ENCODE data around the gene CDK15. TPM values are rescaled to one million over a fixed set of nuclear protein-coding genes. Genes with fewer than 3 reads are reported as not detected.

CDK15 gene
- total RNA-seq, 1 experiment from 2014 or later, result not detected

DNA sequence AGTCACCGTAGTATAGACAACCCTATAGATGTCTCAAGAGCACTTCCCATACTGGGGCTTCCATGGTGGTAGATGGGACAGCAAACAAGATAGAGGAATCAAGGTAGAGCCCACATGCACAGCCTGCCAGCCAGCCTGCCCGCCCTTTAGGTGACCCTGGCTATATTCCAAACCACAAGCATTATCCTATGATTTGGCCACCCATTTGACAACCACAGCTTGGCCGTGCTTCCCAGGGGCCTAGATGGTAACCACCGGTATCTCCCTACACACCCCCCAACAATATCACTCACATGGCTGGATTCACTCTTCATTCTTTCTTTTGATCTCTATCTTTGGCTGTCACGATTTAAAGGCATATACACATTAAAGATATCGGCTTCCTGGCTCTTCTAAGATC is 85.3 kb downstream of the CDK15 start (continued):
- TF ChIP-seq, protein P1, sequence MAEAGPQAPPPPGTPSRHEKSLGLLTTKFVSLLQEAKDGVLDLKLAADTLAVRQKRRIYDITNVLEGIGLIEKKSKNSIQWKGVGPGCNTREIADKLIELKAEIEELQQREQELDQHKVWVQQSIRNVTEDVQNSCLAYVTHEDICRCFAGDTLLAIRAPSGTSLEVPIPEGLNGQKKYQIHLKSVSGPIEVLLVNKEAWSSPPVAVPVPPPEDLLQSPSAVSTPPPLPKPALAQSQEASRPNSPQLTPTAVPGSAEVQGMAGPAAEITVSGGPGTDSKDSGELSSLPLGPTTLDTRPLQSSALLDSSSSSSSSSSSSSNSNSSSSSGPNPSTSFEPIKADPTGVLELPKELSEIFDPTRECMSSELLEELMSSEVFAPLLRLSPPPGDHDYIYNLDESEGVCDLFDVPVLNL (CRISPR knock-in tag; IDR thresholded peaks at IDR 0.05; ENCODE audit: borderline replicate concordance, low read depth), result no peak
- TF ChIP-seq OVOL2 (CRISPR knock-in tag; IDR thresholded peaks at IDR 0.05; ENCODE audit: borderline replicate concordance) (no peak), TEAD4 (CRISPR knock-in tag; IDR thresholded peaks at IDR 0.05) (no peak), ZNF263 (CRISPR knock-in tag; IDR thresholded peaks at IDR 0.05; ENCODE audit: low read depth) (no peak)
- TF ChIP-seq, protein P2, sequence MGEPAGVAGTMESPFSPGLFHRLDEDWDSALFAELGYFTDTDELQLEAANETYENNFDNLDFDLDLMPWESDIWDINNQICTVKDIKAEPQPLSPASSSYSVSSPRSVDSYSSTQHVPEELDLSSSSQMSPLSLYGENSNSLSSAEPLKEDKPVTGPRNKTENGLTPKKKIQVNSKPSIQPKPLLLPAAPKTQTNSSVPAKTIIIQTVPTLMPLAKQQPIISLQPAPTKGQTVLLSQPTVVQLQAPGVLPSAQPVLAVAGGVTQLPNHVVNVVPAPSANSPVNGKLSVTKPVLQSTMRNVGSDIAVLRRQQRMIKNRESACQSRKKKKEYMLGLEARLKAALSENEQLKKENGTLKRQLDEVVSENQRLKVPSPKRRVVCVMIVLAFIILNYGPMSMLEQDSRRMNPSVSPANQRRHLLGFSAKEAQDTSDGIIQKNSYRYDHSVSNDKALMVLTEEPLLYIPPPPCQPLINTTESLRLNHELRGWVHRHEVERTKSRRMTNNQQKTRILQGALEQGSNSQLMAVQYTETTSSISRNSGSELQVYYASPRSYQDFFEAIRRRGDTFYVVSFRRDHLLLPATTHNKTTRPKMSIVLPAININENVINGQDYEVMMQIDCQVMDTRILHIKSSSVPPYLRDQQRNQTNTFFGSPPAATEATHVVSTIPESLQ (CRISPR knock-in tag; IDR thresholded peaks at IDR 0.05), result no peak

GRCh38 chr2:201892516-201892915 is 86.2 kb downstream of the CDK15 start:
- Mint-ChIP-seq H3K4me3 (no peak overlapping the region), H3K4me1 (peaks cover 26% of the 10 kb centered on the region), H3K36me3 (no peaks in the 10 kb centered on the region), H3K27ac (no peak overlapping the region), H3K9me3 (no peaks in the 10 kb centered on the region), H3K27me3 (ENCODE audit: low read depth) (no peaks in the 10 kb centered on the region)
- ATAC-seq, result no peak
- CTCF ChIA-PET, result interaction anchor here (0.6 kb wide), 1 partner anchor 27 kb away, joined by 3 read pairs; no protein-coding TSS in a partner anchor
- DNase-seq (ENCODE audit: low spot score), result no peak
- TF ChIP-seq ZNF121 (CRISPR knock-in tag; IDR thresholded peaks at IDR 0.05), result no peak
- TF ChIP-seq, protein P3, sequence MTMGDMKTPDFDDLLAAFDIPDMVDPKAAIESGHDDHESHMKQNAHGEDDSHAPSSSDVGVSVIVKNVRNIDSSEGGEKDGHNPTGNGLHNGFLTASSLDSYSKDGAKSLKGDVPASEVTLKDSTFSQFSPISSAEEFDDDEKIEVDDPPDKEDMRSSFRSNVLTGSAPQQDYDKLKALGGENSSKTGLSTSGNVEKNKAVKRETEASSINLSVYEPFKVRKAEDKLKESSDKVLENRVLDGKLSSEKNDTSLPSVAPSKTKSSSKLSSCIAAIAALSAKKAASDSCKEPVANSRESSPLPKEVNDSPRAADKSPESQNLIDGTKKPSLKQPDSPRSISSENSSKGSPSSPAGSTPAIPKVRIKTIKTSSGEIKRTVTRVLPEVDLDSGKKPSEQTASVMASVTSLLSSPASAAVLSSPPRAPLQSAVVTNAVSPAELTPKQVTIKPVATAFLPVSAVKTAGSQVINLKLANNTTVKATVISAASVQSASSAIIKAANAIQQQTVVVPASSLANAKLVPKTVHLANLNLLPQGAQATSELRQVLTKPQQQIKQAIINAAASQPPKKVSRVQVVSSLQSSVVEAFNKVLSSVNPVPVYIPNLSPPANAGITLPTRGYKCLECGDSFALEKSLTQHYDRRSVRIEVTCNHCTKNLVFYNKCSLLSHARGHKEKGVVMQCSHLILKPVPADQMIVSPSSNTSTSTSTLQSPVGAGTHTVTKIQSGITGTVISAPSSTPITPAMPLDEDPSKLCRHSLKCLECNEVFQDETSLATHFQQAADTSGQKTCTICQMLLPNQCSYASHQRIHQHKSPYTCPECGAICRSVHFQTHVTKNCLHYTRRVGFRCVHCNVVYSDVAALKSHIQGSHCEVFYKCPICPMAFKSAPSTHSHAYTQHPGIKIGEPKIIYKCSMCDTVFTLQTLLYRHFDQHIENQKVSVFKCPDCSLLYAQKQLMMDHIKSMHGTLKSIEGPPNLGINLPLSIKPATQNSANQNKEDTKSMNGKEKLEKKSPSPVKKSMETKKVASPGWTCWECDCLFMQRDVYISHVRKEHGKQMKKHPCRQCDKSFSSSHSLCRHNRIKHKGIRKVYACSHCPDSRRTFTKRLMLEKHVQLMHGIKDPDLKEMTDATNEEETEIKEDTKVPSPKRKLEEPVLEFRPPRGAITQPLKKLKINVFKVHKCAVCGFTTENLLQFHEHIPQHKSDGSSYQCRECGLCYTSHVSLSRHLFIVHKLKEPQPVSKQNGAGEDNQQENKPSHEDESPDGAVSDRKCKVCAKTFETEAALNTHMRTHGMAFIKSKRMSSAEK (CRISPR knock-in tag; IDR thresholded peaks at IDR 0.05; ENCODE audit: borderline replicate concordance), result no peak
- POLR2A ChIA-PET, result no interaction called here

DNA sequence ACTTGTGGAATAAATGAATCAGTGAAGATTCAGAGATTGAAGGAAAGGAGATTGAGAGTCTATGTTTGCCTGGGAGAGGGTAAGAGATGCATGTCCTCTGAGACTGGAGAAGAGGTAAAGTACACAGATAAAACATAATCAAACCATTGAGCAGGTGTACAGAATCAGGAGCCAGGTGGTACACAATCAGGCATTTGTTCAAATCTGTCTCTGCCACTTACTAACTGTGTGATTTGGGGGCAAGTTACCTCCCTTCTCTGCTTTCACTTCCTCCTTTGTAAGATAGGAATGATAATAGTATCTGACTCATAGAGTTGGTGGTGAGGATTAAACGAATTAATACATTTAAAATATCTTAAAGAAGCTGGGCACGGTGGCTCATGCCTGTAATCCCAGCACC is 94.0 kb downstream of the CDK15 start:
- CTCF ChIA-PET, result no interaction called here
- ATAC-seq (no peak), DNase-seq (ENCODE audit: low spot score) (no peak)
- no peak for TF ChIP-seq GTF2I (CRISPR knock-in tag; conservative IDR thresholded peaks at IDR 0.05)
- POLR2A ChIA-PET, result no interaction called here
- peaks cover 24% of the 10 kb centered on the region for H3K4me1 Mint-ChIP-seq
- no peak overlapping the region for H3K4me3 Mint-ChIP-seq
- H3K36me3 Mint-ChIP-seq, result no peaks in the 10 kb centered on the region
- no peaks in the 10 kb centered on the region for H3K27me3 Mint-ChIP-seq (ENCODE audit: low read depth)
- no peak overlapping the region for H3K27ac Mint-ChIP-seq
- no peaks in the 10 kb centered on the region for H3K9me3 Mint-ChIP-seq

DNA sequence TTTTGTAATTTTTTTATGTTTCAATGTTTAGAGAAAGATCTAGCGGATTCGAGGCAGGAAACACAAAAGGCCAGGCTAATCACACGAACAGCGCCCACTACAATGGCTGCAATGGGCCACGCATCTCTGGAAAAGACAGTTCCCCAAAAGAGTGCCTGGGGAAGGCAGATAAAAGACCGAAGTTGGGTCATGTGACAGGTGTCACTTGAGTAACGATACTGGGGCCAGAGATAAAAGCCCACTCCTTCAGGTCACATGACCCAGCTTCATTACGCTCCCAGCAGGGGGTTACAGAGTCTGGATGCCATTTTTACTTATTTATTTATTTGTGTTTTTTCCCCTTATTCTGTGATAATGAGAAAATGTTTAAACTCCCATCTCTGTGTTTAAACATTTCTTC is 95.4 kb downstream of the CDK15 start:
- CTCF ChIA-PET, result interaction anchor here (1.0 kb wide), 1 partner anchor 14 kb away, joined by 3 read pairs; no protein-coding TSS in a partner anchor
- DNase-seq (ENCODE audit: low spot score) (peak; percentile 20), ATAC-seq (no peak)
- TF ChIP-seq MYBL2 (CRISPR knock-in tag; IDR thresholded peaks at IDR 0.05) (no peak), USF2 (CRISPR knock-in tag; IDR thresholded peaks at IDR 0.05) (peak; percentile 90), USF1 (CRISPR knock-in tag; IDR thresholded peaks at IDR 0.05) (peak; percentile 87), AR (CRISPR knock-in tag; IDR thresholded peaks at IDR 0.05) (no peak)
- H3K36me3 Mint-ChIP-seq, result no peaks in the 10 kb centered on the region
- H3K4me1 Mint-ChIP-seq, result peaks cover 36% of the 10 kb centered on the region
- no peak overlapping the region for H3K4me3 Mint-ChIP-seq
- H3K9me3 Mint-ChIP-seq, result no peaks in the 10 kb centered on the region
- POLR2A ChIA-PET, result interaction anchor here (0.8 kb wide), 1 partner anchor 13 kb away, joined by 3 read pairs; no protein-coding TSS in a partner anchor
- H3K27ac Mint-ChIP-seq, result no peak overlapping the region
- H3K27me3 Mint-ChIP-seq (ENCODE audit: low read depth), result no peaks in the 10 kb centered on the region

Measured in WTC11 (cell line).